K562 (cell line): ENCODE results near the gene HGFAC. TPM values are rescaled to one million over a fixed set of nuclear protein-coding genes. Genes with fewer than 3 reads are reported as not detected.

Experiments used
- ATAC-seq: fragments of 200-7000 bp; cut with Tn5 transposase; 3 replicates; pipeline ENCODE4 v1.9.1; 2020; ENCODE audit warnings: moderate library complexity
- BruUV-seq: library from RNA; stranded (reverse); fragments of 400-500 nt; replicated peaks from 2 replicates; lab custom pipeline; 2021; lab: Mats Ljungman, UMichigan
- CTCF ChIA-PET: fragments of 300-600 bp; formaldehyde crosslinking; extraction: SDS; loops from one replicate; lab custom pipeline; 2021; ENCODE audit warnings: low intra/inter-chr PET ratio; lab: Yijun Ruan, JAX
- POLR2A ChIA-PET: fragments of 300-600, 350-650 bp; sonication (Branson Sonifier 250); formaldehyde crosslinking; extraction: SDS; loops from one replicate; lab custom pipeline; 2021; ENCODE audit warnings: antibody characterized with exemption, inconsistent platforms; lab: Yijun Ruan, JAX
- DNase-seq, 4 experiments: peaks; one replicate each; pipeline versions ENCODE4 v3.0.0 to v3.0.0-alpha.2; 2011 to 2018; ENCODE audit warnings: low spot score in 3 of 4, mixed read lengths in 3 of 4; ENCODE audit errors: extremely low read depth in 1 of 4
- FAIRE-seq: peaks from 2 replicates; lab custom pipeline; 2011; peaks lifted over from hg19 to GRCh38; lab: Jason Lieb, UNC
- H2AFZ ChIP-seq: 2 replicates; pipeline ENCODE4 v1.6.0; 2011; ENCODE audit warnings: low read depth, low read length, control low read depth, inconsistent platforms
- H3K27ac ChIP-seq: fragments of 200-600 bp; 3 replicates; pipeline ENCODE4 v1.8.0; 2011; ENCODE audit warnings: low read depth, mild to moderate bottlenecking, control low read depth, inconsistent platforms, low read length, moderate library complexity, mixed read lengths; ENCODE audit errors: extremely low read depth
- H3K27me3 ChIP-seq, 2 experiments: fragments of 300-600 bp in 1 of 2; 2 replicates in 1 of 2; 3 replicates in 1 of 2; pipeline versions ENCODE4 v1.6.0 to v1.8.0; 2011; ENCODE audit warnings: inconsistent platforms in 2 of 2, low read length in 2 of 2, mild to moderate bottlenecking in 1 of 2, mixed read lengths in 1 of 2, moderate library complexity in 1 of 2; ENCODE audit not compliant: control insufficient read depth in 2 of 2, insufficient read depth in 2 of 2
- H3K36me3 ChIP-seq: fragments of 300-600 bp; 3 replicates; pipeline ENCODE4 v1.8.0; 2011; ENCODE audit warnings: mild to moderate bottlenecking, low read length, inconsistent platforms; ENCODE audit not compliant: control insufficient read depth, insufficient read depth
- H3K4me1 ChIP-seq, 2 experiments: fragments of 200-600 bp in 1 of 2; replicated peaks in 1 of 2; 2 replicates in 1 of 2; 3 replicates in 1 of 2; pipeline versions ENCODE4 v1.5.1 to v1.8.0; 2011; ENCODE audit warnings: inconsistent platforms in 2 of 2, low read length in 2 of 2, mild to moderate bottlenecking in 1 of 2, mixed read lengths in 1 of 2, moderate library complexity in 1 of 2; ENCODE audit not compliant: control insufficient read depth in 2 of 2, insufficient read depth in 2 of 2
- H3K4me2 ChIP-seq: 2 replicates; pipeline ENCODE4 v1.6.1; 2011; ENCODE audit warnings: low read length, control low read depth, inconsistent platforms, mixed read lengths; ENCODE audit not compliant: insufficient read depth
- H3K4me3 ChIP-seq: fragments of 200-600 bp; sonication (generic), shearing (Covaris generic); 2 replicates; pipeline ENCODE4 v1.5.1; 2016; ENCODE audit warnings: control low read depth, inconsistent platforms
- H3K79me2 ChIP-seq: fragments of 200-600 bp; 3 replicates; pipeline ENCODE4 v1.8.0; 2011; ENCODE audit warnings: low read length, inconsistent platforms; ENCODE audit not compliant: control insufficient read depth, insufficient read depth
- H3K9ac ChIP-seq, 2 experiments: 2 replicates each; pipeline versions ENCODE4 v1.6.0 to v1.6.1; 2011; ENCODE audit warnings: low read depth in 2 of 2, low read length in 2 of 2, control low read depth in 1 of 2, inconsistent platforms in 1 of 2, mild to moderate bottlenecking in 1 of 2, mixed read lengths in 1 of 2; ENCODE audit not compliant: insufficient read depth in 1 of 2
- H3K9me1 ChIP-seq: one replicate; pipeline ENCODE4 v1.6.0; 2011; ENCODE audit warnings: inconsistent platforms, mild to moderate bottlenecking, low read length, moderate library complexity; ENCODE audit not compliant: control insufficient read depth, insufficient read depth
- H3K9me3 ChIP-seq: replicated peaks from 2 replicates; pipeline ENCODE4 v1.5.1; 2011; ENCODE audit warnings: low read depth, low read length, inconsistent platforms; ENCODE audit not compliant: control insufficient read depth, insufficient read depth
- H4K20me1 ChIP-seq: replicated peaks from 2 replicates; pipeline ENCODE4 v1.6.1; 2011; ENCODE audit warnings: low read length, inconsistent platforms, mixed read lengths; ENCODE audit not compliant: control insufficient read depth, insufficient read depth
- CREB5 ChIP-seq: fragments of 250-450 bp; sonication (Bioruptor Pico); IDR thresholded peaks from 2 replicates; pipeline ENCODE4 v1.5.0; 2020; ENCODE audit warnings: mild to moderate bottlenecking
- MBD2 ChIP-seq: sonication (generic); IDR thresholded peaks from 2 replicates; pipeline ENCODE4 v1.6.1; 2016; ENCODE audit warnings: low read depth, borderline replicate concordance
- MEIS2 ChIP-seq: fragments of 450-650 bp; IDR thresholded peaks from 2 replicates; pipeline ENCODE4 v1.6.1; 2014; ENCODE audit warnings: mild to moderate bottlenecking; ENCODE audit not compliant: partially characterized antibody
- RAD21 ChIP-seq, 2 experiments: fragments of 250-450 bp in 1 of 2; fragments of 450-650 bp in 1 of 2; sonication (Bioruptor Pico) in 1 of 2; formaldehyde crosslinking in 1 of 2; IDR thresholded peaks in 1 of 2; conservative IDR thresholded peaks in 1 of 2; 2 replicates each; pipeline versions ENCODE4 v1.4.0 to v1.8.0; 2020 to 2022; ENCODE audit warnings: mild to moderate bottlenecking in 2 of 2, moderate library complexity in 1 of 2
- SP2 ChIP-seq: IDR thresholded peaks from 2 replicates; pipeline ENCODE4 v1.6.1; 2011; ENCODE audit warnings: mild to moderate bottlenecking, low read depth, low read length, moderate library complexity; ENCODE audit not compliant: poor library complexity, severe bottlenecking; ENCODE audit errors: extremely low read depth
- ZNF133 ChIP-seq: fragments of 250-450 bp; sonication (Bioruptor Pico); IDR thresholded peaks from 2 replicates; pipeline ENCODE4 v1.4.0; 2020; ENCODE audit warnings: mild to moderate bottlenecking
- ZNF318 ChIP-seq, 2 experiments: fragments of 450-650 bp; IDR thresholded peaks; 2 replicates each; pipeline ENCODE4 v1.6.1; 2016; ENCODE audit warnings: mild to moderate bottlenecking in 2 of 2, borderline replicate concordance in 1 of 2, low read depth in 1 of 2, moderate library complexity in 1 of 2
- ZNF347 ChIP-seq: fragments of 450-650 bp; formaldehyde crosslinking; IDR thresholded peaks from 2 replicates; pipeline ENCODE4 v1.4.0; 2020; ENCODE audit warnings: low read depth, mild to moderate bottlenecking, moderate library complexity
- WGBS: fragments of 100-300 bp; shearing (Covaris generic); methylation state at CpG from one replicate; pipeline ENCODE4 v1.1.6; 2016; ENCODE audit warnings: low coverage, mixed read lengths; ENCODE audit not compliant: insufficient coverage; ENCODE audit errors: missing lambda C conversion rate; 5-methylcytosine and 5-hydroxymethylcytosine counted together
- in situ Hi-C: fragments of 300-500 bp; cut with MboI; formaldehyde crosslinking; loops from 4 replicates; pipeline ENCODE4 v1.15.0; 2018; ENCODE audit warnings: inconsistent platforms, mixed read lengths
- intact Hi-C: fragments of 100-400 bp; cut with micrococcal nuclease; formaldehyde crosslinking; loops from 2 replicates; pipeline ENCODE4 v1.14.2; 2022
- polyA plus RNA-seq, 8 experiments: library from polyadenylated mRNA; depleted of rRNA in 4 of 8; stranded (reverse) in 5 of 8; unstranded in 3 of 8; fragments of >200 nt; fragmentation: Nextera tagmentation in 2 of 8; fragmentation: Illumina TruSeq in 1 of 8; extraction: Ambion mirVana in 2 of 8; extraction: Trizol in 1 of 8; gene quantifications; 2 replicates each; pipeline versions ENCODE4 v1.2.1 to v1.2.3, GENCODE V29; 2011 to 2014; ENCODE audit warnings: inconsistent platforms in 1 of 8, missing spikeins in 1 of 8
- total RNA-seq, 7 experiments: library from RNA; depleted of rRNA in 6 of 7; stranded (reverse); fragments of >200 nt in 6 of 7; fragmentation: Illumina TruSeq in 2 of 7; extraction: Trizol in 2 of 7; gene quantifications; 2 replicates each; pipeline versions ENCODE4 v1.2.1 to v1.2.3, GENCODE V29; 2011 to 2021; ENCODE audit warnings: low replicate concordance in 1 of 7

The HGFAC gene
- total and polyA plus RNA-seq, 9 of the 15 experiments (the other 6 are each of a cell fraction or from before 2014, with no cell fraction given), result 0.13 TPM; not detected in 8

- DNase-seq, result no peak
- H3K27me3 ChIP-seq, result peaks cover 0 to 26% of the 10 kb centered on the region in 2 experiments; a peak in 2 of 5 replicates
- H3K9me1 ChIP-seq, result no peaks in the 10 kb centered on the region
- H3K4me1 ChIP-seq, result peaks cover 0 to 16% of the 10 kb centered on the region in 2 experiments; a peak in 1 of 5 replicates
- H2AFZ ChIP-seq, result no peak overlapping the region
- H3K27ac ChIP-seq, result no peak overlapping the region
- no peaks in the 10 kb centered on the region for H3K79me2 ChIP-seq
- intact Hi-C loops (no loop called here), in situ Hi-C loops (no loop called here)
- no peak overlapping the region for H3K4me2 ChIP-seq
- BruUV-seq, result no TSS peak
- ATAC-seq, result no peak
- ChIA-PET CTCF (no interaction called here), POLR2A (interaction anchor here (0.6 to 0.7 kb wide), 2 partner anchors 23 to 24 kb away, joined by 3 read pairs; no protein-coding TSS in a partner anchor)
- H4K20me1 ChIP-seq, result peaks cover 8% of the 10 kb centered on the region; the same call in 1 of the 2 replicates
- no peaks in the 10 kb centered on the region for H3K9me3 ChIP-seq
- TF ChIP-seq CREB5 (CRISPR knock-in tag), result no peak
- no peak for TF ChIP-seq MBD2
- no peak for TF ChIP-seq SP2
- TF ChIP-seq RAD21 (CRISPR knock-in tag; conservative IDR thresholded peaks at IDR 0.05 in 1 of 2, IDR thresholded peaks at IDR 0.05 in 1 of 2), result no peak
- TF ChIP-seq MEIS2, result no peak
- no peak for TF ChIP-seq ZNF347 (CRISPR knock-in tag)
- TF ChIP-seq ZNF133 (CRISPR knock-in tag), result no peak
- TF ChIP-seq ZNF318 (IDR thresholded peaks at IDR 0.05; ENCODE audit: borderline replicate concordance in 1 of 2, low read depth in 1 of 2), result no peak
- WGBS, result 10% methylated on average over 7 of the region's 12 CpGs
- no peak overlapping the region for H3K4me3 ChIP-seq
- H3K9ac ChIP-seq, result no peak overlapping the region
- no peak for FAIRE-seq
- no peaks in the 10 kb centered on the region for H3K36me3 ChIP-seq
These were observed 21.2 kb upstream of the HGFAC start for GRCh38 chr4:3420606-3420955.
